Left ventricle myocardium inferior (tissue), 1 donor: ENCODE measurements around the gene PKMYT1. TPM values are rescaled to one million over a fixed set of nuclear protein-coding genes. Genes with fewer than 3 reads are reported as not detected.

Experiments used
- DNase-seq: peaks from one replicate; pipeline ENCODE4 v3.0.0-alpha.2; 2020
- H3K27ac ChIP-seq: fragments of 200-600 bp; replicated peaks from 2 replicates; pipeline ENCODE4 v1.8.0; 2021
- H3K27me3 ChIP-seq: fragments of 200-600 bp; 2 replicates; pipeline ENCODE4 v1.8.0; 2021; ENCODE audit warnings: low read depth
- H3K36me3 ChIP-seq: fragments of 200-600 bp; 2 replicates; pipeline ENCODE4 v1.8.0; 2021
- H3K4me1 ChIP-seq: fragments of 200-600 bp; 2 replicates; pipeline ENCODE4 v1.8.0; 2021
- H3K4me3 ChIP-seq: fragments of 200-600 bp; 2 replicates; pipeline ENCODE4 v1.8.0; 2021; ENCODE audit warnings: mild to moderate bottlenecking, moderate library complexity
- H3K9me3 ChIP-seq: fragments of 200-600 bp; replicated peaks from 2 replicates; pipeline ENCODE4 v1.8.0; 2021
- CTCF ChIP-seq: fragments of 200-600 bp; IDR thresholded peaks from 2 replicates; pipeline ENCODE4 v1.8.0; 2021; ENCODE audit warnings: antibody characterized with exemption, mild to moderate bottlenecking, borderline replicate concordance
- intact Hi-C: fragments of 100-400 bp; cut with micrococcal nuclease; formaldehyde crosslinking; loops from one replicate; pipeline ENCODE4 v1.11.0; 2022
- total RNA-seq: library from RNA; stranded (reverse); fragmentation: NEBNext Ultra II Directional; extraction: Animal tissue kit (Norgen Biotek cat#: 25700); gene quantifications from one replicate; pipeline ENCODE4 v1.2.1, GENCODE V29; 2021
- donor health status: DM: no; HTN: yes; CAD: no; lungs with severe emphysema.

The PKMYT1 gene
- total RNA-seq, 1 donor from 2014 or later: 1.3 TPM

GRCh38 chr16:3022684-3023414 lies 42.6 kb upstream of the PKMYT1 start:
- no peak for TF ChIP-seq CTCF
- DNase-seq: no peak

GRCh38 chr16:3022208-3022683 lies 42.0 kb upstream of the PKMYT1 start:
- Histone ChIP-seq H3K4me3 (peak overlapping the region; percentile 83), H3K9me3 (no peaks in the 10 kb centered on the region), H3K27me3 (peaks cover 20% of the 10 kb centered on the region), H3K27ac (peak overlapping the region; percentile 98), H3K4me1 (peaks cover 62% of the 10 kb centered on the region), H3K36me3 (peaks cover 22% of the 10 kb centered on the region)
- no peak for TF ChIP-seq CTCF
- DNase-seq: peak; percentile 88
- intact Hi-C loops: no loop called here

More at GRCh38 chr16:3022684-3023414, 42.6 kb upstream of the PKMYT1 start:
- H3K4me1 ChIP-seq: peaks cover 63% of the 10 kb centered on the region
- intact Hi-C loops: no loop called here
- H3K36me3 ChIP-seq: peaks cover 23% of the 10 kb centered on the region
- no peaks in the 10 kb centered on the region for H3K9me3 ChIP-seq
- peaks cover 14% of the 10 kb centered on the region for H3K27me3 ChIP-seq
- H3K27ac ChIP-seq: peak overlapping the region; percentile 98
- H3K4me3 ChIP-seq: peak overlapping the region; percentile 83

GRCh38 chr16:3021449-3022207 lies 41.4 kb upstream of the PKMYT1 start:
- TF ChIP-seq CTCF: peak; percentile 54
- Histone ChIP-seq H3K4me1 (peaks cover 62% of the 10 kb centered on the region), H3K27me3 (peaks cover 25% of the 10 kb centered on the region), H3K9me3 (no peaks in the 10 kb centered on the region), H3K36me3 (peaks cover 15% of the 10 kb centered on the region), H3K27ac (peak overlapping the region; percentile 98), H3K4me3 (peak overlapping the region; percentile 83)
- DNase-seq: peak; percentile 84
- intact Hi-C loops: no loop called here

- peak; percentile 75 for DNase-seq
- no peak for TF ChIP-seq CTCF
- H3K9me3 ChIP-seq: no peaks in the 10 kb centered on the region
- peaks cover 7% of the 10 kb centered on the region for H3K36me3 ChIP-seq
- H3K4me1 ChIP-seq: peaks cover 62% of the 10 kb centered on the region
- intact Hi-C loops: no loop called here
- H3K27ac ChIP-seq: peak overlapping the region; percentile 98
- peaks cover 31% of the 10 kb centered on the region for H3K27me3 ChIP-seq
- peak overlapping the region; percentile 83 for H3K4me3 ChIP-seq
These were observed 40.6 kb upstream of the PKMYT1 start for GRCh38 chr16:3020604-3021448.

- peak; percentile 31 for TF ChIP-seq CTCF
- intact Hi-C loops: no loop called here
- Histone ChIP-seq H3K9me3 (no peaks in the 10 kb centered on the region), H3K27me3 (peaks cover 37% of the 10 kb centered on the region), H3K4me3 (peak within 1 kb of the TSS; percentile 83), H3K36me3 (peaks cover 5% of the 10 kb centered on the region), H3K4me1 (peaks cover 62% of the 10 kb centered on the region), H3K27ac (peak within 1 kb of the TSS; percentile 98)
- peak; percentile 83 for DNase-seq
These were observed 40.0 kb upstream of the PKMYT1 start, which contains the start of gene TNFRSF12A for GRCh38 chr16:3020247-3020603. Gene TNFRSF12A, plus strand, starts transcription at chr16:3020368. Its CDS starts 30 bp downstream, at chr16:3020398.
